SW 1271 (cell line): ENCODE measurements around the gene KCNQ1.

ENCODE experiments used
- DNase-seq, 2 experiments: peaks; one replicate each; lab custom pipeline; 2025; lab: John Stamatoyannopoulos, UW

The KCNQ1 gene

GRCh38 chr11:2898366-2899079 lies 453.7 kb downstream of the KCNQ1 start:
- peak; percentile 61 to 83 for DNase-seq
